HEK293 (cell line): ENCODE measurements around the gene LHX2.

ENCODE experiments used
- FEZF1 ChIP-seq: fragments of 450-650 bp; formaldehyde crosslinking; IDR thresholded peaks from 2 replicates; pipeline ENCODE4 v1.5.1; 2016; ENCODE audit warnings: missing biosample characterization, missing genetic modification characterization
- MEIS1 ChIP-seq: sonication (generic); formaldehyde crosslinking; IDR thresholded peaks from 2 replicates; pipeline ENCODE4 v1.8.1; 2022; ENCODE audit warnings: missing genetic modification reagents, mild to moderate bottlenecking, borderline replicate concordance
- ZBTB8A ChIP-seq: fragments of 450-650 bp; formaldehyde crosslinking; IDR thresholded peaks from 2 replicates; pipeline ENCODE4 v1.5.1; 2016; ENCODE audit warnings: missing biosample characterization, missing genetic modification characterization
- TF ChIP-seq, protein P1 (sequence below): fragments of 450-650 bp; formaldehyde crosslinking; IDR thresholded peaks from 2 replicates; pipeline ENCODE4 v1.5.1; 2016; ENCODE audit warnings: missing biosample characterization, missing genetic modification characterization
- TF ChIP-seq, protein P2 (sequence below): fragments of 450-650 bp; formaldehyde crosslinking; IDR thresholded peaks from 2 replicates; pipeline ENCODE4 v1.5.1; 2016; ENCODE audit warnings: missing biosample characterization, missing genetic modification characterization

DNA sequence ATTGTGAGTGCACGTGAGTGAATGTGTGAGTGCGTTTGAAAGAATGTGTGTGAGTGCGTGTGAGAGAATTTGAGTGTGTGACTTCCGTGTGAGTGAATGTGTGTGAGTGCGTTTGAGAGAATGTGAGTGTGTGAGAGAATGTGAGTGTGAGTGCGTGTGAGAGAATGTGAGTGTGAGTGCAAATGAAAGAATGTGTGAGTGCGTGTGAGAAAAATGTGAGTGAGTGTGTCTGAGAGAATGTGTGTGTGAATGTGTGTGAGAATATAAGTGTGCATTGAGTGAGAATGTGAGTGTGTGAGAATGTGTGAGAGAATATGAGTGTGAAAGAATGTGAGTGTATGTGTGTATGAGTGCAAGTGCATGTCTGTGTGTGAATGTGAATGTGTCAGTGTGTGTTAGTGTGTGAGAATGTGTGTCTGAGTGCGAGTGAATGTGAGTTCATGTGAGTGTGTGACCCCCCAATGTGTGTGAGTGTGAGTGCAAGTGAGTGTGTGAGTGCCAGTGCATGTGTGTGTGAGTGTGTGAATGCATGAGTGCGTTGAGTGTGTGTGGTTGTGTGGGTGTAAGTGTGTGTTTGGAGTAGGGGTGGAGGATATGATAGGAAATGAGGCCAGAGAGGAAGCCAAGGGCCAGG is 37.9 kb upstream of the LHX2 start:
- TF ChIP-seq, protein P1, sequence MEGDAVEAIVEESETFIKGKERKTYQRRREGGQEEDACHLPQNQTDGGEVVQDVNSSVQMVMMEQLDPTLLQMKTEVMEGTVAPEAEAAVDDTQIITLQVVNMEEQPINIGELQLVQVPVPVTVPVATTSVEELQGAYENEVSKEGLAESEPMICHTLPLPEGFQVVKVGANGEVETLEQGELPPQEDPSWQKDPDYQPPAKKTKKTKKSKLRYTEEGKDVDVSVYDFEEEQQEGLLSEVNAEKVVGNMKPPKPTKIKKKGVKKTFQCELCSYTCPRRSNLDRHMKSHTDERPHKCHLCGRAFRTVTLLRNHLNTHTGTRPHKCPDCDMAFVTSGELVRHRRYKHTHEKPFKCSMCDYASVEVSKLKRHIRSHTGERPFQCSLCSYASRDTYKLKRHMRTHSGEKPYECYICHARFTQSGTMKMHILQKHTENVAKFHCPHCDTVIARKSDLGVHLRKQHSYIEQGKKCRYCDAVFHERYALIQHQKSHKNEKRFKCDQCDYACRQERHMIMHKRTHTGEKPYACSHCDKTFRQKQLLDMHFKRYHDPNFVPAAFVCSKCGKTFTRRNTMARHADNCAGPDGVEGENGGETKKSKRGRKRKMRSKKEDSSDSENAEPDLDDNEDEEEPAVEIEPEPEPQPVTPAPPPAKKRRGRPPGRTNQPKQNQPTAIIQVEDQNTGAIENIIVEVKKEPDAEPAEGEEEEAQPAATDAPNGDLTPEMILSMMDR (tag by site-specific recombination), result no peak
- TF ChIP-seq, protein P2, sequence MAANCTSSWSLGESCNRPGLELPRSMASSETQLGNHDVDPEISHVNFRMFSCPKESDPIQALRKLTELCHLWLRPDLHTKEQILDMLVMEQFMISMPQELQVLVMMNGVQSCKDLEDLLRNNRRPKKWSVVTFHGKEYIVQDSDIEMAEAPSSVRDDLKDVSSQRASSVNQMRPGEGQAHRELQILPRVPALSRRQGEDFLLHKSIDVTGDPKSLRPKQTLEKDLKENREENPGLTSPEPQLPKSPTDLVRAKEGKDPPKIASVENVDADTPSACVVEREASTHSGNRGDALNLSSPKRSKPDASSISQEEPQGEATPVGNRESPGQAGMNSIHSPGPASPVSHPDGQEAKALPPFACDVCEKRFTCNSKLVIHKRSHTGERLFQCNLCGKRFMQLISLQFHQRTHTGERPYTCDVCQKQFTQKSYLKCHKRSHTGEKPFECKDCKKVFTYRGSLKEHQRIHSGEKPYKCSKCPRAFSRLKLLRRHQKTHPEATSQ, result no peak
- TF ChIP-seq FEZF1 (tag by site-specific recombination) (no peak), MEIS1 (CRISPR knock-in tag) (no peak), ZBTB8A (no peak)
